GM19372 (cell line): ENCODE data around the gene COX7A2.
A peak's percentile ranks its signal among the peaks of the same experiment; 100 is the strongest.

Experiments used
- ATAC-seq: cut with Tn5 transposase; IDR thresholded peaks from one replicate; pipeline ENCODE4 v1.9.1; 2021; ENCODE audit warnings: mild to moderate bottlenecking, low read depth, moderate library complexity; ENCODE audit not compliant: unreplicated experiment

The COX7A2 gene

DNA sequence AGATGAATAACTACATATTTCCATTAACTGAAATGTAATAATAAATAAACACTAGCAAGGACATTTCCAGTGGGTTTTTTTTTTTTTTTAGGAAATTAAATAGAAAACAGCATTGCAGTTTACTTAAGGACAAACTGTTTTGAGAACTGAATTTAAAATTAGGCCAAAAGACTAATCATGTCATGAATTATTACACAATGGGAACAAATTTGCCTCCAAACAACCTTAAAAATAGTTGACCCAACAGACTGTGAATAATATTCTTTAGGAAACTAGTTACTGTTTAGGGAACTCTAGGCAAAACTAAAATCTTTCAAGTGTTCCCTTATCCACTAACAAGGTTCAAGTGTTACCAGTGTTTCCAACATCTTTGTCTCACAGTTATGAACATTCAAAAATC is 21.3 kb downstream of the COX7A2 start:
- ATAC-seq: no peak

DNA sequence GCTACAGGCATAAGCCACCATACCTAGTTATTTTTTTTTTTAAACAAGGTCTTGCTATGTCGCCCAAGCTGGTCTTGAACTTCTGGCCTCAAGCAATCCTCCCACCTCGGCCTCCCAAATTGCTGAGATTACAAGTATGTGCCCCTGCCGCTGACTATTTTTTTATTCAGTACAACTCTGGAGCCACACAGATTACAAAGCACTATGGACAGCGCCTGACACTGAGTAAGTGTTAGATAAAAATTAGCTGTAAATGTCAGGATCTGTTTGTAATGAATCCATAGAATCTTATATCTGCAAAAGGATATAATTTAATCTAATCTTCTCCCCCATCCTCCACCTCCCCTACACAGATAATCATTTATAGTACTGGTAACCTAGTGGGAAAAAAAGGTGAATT is 22.5 kb downstream of the COX7A2 start:
- no peak for ATAC-seq

DNA sequence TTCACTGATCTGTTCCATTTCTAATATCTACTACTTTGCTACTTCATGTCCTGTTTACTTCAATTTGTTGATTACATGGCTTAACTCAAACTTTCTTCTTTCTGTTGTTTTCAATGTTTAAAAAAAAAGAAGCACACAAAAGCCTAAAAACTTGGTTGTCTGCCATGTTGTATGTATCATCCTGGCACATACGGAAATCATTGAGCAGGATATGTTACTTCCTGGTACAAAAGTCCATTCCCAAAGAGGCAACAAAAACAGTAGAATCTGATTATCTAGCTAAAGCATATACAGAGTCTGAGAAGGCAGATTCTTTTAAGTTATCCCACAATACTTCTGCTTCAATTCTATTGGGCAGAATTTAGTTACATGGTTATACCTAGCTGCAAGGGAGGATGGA is 23.2 kb downstream of the COX7A2 start:
- ATAC-seq: no peak

DNA sequence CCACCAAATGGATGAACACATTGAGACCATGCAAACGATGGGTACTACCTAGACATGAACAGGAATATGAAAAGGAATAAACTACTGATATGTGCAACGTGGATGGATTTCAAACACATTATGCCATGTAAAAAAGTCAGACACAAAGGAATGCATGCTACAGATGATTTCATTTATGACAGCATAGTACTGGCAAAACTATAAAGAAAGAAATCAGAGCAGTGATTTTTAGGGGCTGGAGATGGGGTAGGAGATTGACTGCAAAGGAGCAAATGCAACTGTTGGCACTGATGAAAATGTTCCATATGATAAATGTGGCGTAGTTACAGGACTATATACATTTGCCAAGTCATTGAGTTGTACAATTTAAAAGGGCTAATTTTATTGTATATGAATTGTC is 24.3 kb downstream of the COX7A2 start:
- no peak for ATAC-seq

DNA sequence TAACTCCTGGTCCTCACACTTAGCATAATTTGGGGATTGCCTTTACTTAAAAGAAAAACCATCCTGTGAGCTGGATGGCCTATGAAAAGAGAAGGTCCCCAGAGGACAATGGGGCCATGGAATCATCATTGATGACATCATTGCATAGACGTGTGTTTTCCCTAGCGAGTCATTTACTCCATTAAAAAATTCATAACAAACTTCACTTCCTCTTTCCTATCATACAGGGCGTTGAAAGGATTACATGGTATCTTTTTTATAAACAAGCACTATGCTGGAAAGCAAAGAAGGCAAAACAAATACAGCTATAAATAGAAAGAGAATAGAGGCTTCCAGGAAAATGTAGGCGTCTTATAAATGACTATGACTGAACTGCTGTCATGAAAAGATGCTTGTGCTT is 26.4 kb downstream of the COX7A2 start:
- ATAC-seq: no peak

DNA sequence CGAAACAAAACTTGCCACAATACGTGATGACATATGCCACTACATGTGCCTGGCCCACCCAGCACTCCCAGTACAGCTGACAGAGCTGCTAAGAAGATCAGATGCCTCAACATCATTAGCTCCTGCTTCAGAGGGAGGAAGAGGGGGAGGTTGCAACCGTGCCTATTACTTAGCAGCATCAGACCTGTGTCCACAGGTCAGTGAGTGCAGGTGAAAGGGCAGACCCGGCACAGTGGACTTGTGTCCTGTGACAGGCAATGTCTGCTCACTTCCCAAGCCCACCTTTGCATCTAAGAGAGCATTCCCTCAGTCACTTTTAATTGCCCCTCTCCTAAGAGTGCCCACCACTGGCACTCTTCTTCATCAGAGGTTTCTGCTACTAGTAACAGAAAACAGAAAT is 28.3 kb downstream of the COX7A2 start:
- ATAC-seq: no peak

DNA sequence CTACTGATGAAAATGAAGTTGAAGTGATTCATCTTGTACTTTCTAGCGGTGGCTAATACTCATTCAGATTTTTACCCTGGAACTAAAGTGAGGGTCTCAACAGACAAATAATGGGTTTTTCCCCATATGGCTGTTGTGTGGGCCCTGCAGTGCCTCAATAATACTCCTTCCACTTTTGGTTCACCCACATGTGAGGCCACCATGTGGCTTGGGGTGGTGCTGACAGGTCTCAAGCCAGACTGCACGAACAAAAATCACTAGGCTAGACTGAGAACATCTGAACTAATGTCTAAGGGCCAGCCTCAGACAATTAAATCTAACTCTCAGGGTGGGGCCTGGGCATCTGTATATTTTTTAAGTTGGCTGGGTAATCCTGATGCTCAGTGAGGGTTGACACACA is 29.9 kb downstream of the COX7A2 start:
- ATAC-seq: no peak

DNA sequence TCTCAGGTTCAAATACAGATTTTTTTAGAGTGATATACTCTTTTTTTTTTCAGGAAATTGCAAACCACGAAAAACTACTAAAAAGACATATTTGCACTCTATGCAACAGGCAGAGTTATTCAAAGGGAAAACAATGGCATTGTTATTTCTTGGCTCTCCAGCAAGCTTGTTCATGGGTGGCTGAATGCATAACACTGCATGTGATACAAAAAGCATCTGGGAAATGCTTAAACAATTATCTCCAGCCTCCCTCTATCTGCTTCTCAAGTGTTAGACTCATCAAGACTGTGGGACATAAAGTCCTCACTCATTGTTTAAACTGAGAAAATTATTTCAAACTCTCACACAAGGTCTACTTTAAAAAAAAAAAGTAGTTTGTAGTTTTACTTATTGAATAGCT is 30.5 kb downstream of the COX7A2 start:
- no peak for ATAC-seq

DNA sequence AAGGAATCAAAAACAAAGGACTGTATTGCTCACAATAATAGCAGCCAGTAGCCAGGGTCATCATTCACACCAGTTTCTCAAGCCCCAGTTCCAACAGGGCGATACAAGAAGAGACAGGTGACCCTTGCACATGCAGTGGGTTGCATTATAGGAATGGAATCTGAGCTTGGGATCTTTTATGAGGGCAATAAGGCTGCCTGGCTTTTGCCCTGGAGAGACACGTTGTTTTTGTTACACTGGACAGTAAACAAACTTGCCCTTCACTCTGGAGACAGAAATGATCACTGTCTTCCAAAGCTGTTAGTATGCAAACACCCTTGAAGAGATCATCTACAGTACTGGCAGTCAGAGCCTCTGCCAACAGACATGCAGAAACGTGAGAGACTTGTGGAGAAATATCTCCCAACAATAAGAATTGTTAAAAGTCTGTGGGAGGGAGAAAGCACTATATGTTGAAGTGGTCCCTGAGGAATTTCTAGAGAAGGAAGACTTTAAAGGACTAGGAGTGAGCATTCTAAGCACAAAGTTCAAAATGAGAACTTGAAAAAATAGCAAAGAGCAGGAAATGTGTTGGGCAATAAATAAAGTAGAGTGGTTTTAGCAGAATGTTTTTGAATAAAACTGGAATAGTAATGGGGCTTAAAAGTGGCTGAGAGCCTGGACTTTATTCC is 31.5 kb downstream of the COX7A2 start:
- ATAC-seq: no peak

DNA sequence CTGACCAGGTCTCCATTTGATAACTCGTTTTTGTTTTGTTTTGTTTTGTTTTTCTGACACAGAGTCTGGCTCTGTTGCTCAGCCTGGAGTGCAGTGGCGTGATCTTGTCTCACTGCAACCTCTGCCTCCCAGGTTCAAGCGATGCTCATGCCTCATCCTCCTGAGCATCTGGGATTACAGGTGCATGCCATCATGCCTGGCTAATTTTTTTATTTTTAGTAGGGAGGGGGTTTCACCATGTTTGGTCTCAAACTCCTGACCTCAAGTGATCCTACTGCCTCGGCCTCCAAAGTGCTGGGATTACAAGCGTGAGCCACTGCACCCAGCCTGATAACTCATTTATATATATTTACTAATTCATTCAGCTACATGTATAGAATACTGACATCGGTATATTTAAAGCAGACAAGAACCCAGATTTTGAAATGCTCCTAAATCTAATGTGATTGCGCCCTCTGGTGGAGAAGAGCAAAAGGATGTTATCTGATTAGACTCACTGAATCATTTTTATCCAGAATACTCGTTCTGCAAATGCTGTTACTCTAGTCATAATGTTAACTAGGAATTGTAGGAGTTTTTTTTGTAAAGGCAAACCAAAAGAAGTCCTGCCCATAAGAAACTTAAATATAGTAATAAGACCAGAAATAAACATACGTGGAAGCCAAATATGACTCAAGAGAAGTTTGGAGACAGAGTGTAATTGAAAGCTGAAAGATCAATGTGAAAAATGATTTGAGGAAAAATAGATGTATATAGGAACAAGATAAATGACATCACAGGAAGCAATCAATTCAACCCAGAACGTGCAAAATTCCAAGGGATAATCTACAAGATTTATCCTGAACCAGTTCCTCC is 32.5 kb downstream of the COX7A2 start:
- no peak for ATAC-seq

DNA sequence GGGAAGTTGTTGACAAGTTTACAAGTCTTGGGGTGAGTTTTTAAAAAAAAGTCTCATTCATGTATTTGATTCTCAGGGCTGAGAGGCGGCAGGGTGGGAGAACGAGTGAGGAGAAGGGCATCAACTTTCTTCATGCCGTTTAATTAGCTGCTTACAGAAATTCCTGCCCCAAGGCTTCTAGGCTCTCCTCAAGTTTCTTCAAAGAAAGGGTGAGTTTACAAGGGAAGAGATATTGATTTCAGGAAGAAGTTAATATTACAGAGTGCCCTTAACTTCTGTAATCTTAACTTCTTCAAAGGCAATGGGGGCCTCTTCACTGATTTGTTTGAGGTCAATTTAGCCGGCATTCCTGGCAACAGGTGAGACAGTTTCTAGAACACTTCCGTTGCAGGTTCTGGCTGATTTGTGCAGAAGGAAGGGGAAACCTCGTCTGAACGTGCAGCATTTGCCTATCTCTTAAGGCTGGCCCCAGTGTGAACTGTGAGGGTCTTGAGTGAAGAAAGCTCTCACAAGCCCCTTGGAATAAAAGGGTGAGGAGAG is 34.3 kb downstream of the COX7A2 start:
- ATAC-seq: no peak

DNA sequence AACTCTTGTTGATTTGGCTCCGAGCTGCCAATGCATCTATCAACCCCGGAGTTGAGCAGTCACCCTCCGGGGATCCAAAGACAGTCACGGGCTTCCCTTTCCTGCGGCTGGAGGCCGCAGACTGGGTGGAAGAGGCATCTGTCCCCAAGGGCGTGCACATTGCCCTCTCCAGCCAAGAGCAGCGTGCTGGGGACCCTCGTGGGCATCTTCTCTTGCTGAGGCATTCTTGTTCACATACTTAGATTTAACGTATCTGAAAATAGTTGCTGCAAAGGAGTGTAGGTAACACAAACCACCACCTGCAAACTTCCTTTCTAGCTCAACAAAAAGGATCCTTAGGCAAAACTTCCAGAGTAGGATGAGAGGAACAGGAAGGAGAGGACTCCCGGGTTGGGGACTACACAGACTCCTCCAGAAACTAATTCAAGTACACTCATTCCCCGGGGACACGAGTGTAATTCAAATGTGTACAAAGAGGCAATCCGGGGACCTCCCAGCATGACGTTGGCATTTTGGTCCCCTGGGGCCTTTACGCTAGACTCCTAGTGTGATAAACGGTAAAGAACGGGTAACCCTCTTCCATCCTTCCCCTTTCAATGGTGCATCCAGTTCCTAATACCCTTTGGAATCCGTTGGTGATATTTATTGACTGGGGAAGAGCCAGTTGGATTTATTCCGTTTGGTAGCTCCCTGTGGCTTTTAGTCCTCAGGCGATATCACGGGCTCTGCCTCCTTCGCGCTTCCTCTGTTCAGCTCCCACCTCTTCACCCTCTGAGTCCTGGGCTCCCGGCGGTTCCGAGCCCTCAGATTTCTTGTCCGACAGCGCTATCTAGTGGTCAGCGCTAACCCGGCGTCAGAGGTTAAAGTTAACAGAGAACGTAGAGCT is 35.1 kb downstream of the COX7A2 start:
- peak; percentile 65 for ATAC-seq

DNA sequence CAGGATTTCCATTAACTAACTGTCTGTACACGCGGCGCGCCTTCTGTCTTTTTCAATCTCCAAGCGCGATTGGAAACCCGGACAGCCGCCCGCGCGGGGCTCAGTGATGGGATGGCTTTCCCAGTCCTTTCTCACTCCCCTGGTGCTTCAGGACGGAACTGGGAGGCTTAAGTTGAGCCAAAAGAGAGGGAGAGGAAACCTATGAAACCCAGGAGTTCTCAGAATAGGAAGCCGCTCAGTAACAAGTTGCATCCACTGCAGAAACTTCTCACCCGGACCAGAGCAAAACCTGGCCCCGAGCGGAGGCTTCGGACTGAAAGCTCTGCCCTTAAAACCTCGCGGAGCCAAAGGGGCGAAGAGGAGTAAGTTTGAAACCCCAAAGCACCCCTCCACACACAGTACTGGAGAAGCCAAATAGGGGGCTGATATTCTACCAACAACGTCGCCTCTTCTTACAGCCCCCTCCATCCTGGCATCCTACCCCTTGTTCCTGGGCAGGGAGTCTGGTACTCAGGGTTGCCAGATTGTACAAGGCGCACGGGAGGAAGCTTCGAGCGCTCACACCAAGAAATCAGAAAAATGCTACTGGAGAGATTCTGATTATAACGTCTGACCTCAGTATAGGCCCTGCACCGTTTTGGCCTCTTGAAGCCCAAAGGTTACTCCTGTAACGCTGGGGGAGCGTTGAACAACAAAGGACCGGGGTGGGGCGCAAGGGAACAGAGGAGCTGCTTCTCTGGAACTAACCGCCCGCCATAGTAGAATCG is 36.8 kb downstream of the COX7A2 start:
- no peak for ATAC-seq

DNA sequence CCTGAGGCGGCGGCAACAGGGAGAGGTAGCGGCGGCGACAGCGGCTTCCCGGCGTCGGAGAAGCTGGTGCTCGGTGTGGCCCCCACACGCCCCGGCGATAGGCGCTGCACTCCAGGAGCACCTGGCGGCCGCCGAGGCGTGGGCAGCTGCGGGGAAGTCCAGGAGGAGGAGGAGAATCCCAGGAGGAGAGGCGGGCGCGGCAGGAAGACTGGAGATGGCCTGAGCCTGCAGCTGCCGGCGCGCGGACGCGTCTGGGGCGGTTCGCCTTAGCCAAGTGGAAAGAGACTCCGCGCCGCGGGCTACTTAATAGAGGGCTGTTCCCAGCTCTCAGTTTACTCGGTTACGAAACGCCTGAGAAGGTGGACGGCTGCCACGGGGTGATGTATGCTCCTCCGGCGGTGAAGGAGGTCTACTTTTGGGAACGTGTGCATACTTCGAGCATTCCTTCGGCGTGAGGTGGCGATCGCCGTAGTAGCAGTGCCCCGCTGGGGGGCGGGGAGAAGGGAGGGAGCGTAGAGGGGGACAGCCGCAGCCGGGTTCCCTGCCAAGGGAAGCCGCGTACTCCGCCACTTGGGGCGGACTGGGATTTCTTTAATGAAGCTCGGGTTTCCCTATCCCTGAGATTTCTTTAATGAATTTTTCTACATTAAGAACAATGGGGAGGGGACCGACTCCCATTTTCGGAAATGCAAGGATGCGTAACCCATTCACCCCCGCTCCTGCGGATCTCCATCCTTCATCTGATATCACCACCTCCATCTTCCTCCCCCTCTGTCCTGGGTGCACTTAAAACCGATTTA is 37.6 kb downstream of the COX7A2 start, which contains the start of gene COL12A1:
TSS of gene COL12A1 (minus strand) at position 278 of the 800 bp plus-strand sequence. CDS start 3,261 bp downstream, outside the sequence.
- no peak for ATAC-seq

DNA sequence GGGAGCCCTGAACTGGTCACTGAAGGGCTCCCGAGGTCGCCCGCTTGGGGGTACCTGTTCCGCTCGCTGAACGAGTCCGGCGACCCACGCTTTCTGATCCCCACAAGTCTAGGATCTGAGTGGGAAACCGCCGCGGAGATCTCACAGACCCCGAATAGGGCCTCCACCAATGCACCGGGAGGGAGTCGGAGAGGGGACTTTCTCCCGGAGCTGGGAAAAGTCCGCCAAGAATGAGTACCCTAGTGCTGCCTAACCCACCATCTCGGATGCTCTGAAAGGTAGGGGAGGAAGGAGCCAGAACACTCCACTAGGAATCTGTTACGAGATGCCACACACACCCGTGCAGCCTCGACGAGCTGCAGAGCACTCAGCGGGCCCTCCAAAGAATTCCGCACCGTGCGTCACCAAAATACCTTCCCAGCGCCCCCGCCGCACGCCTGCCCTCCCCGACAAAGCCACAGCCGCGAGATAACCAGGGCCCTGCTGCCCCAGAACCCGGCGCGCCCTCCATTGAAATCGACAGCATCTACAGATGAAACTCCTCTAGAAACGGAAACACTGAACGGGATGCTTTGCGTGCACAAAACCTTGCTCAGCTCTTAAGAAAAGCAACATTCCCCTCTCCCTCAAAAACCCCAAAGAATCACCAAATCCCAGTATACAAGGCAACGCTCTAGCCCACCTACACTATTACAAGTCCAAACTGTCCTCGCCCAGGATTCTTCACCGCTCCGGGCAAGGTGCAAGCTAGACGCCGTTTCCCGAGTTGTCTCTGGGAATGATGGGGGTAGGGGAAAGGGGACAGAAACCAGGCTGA is 38.4 kb downstream of the COX7A2 start:
- ATAC-seq: no peak

DNA sequence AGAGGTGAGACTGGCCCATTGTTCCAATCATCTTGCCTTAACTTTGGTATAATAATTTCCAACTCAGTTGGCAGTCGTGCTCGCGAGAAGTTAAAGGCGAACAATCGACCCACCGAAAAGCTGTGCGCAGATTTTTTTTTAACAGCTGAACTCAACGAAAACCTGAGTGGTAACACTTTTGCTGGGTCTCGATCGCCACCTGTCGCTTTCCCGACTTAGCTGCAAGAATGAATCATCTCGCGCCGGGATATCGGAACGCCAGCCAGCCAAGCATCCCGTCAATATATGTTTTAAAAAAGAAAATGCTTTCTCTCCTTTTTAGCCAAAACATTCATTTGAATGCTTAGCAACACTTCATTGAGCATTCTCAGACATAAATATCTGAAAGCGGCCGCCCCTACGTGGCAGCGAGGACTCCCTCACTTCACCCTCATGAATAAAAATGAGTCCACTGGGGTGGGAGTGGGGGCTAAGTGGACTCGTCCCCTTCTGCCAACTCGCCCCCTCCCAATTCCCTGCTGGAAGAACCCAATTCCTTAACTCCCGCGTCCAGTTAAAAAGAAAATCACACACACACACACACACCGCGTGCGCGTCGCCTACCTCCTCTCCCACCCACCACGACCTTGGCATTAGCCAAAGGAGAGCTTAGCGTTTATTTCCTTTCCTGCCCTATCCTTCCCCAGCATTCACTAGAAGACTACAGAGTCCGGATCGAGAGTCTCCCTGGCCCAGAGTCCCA is 39.2 kb downstream of the COX7A2 start:
- ATAC-seq: no peak

DNA sequence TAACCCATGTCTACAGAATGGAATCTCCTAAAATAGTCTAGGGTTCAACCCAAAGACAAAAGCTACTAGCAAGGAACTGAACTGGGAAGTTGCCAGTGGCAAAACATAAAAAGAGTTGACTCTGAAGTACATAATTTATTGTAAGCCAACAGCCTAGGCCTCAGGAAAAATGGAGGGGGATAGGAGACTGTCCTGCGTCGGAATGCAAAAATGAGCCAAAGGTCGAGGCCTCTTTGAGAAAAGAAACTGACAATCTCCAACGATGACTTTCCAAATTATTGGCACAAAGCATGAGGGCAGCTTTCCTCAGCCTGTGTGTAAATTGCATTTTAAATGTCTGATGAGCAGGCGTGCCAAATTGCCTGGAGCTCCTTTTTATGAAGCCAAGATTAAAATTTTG is 39.9 kb downstream of the COX7A2 start:
- ATAC-seq: no peak

DNA sequence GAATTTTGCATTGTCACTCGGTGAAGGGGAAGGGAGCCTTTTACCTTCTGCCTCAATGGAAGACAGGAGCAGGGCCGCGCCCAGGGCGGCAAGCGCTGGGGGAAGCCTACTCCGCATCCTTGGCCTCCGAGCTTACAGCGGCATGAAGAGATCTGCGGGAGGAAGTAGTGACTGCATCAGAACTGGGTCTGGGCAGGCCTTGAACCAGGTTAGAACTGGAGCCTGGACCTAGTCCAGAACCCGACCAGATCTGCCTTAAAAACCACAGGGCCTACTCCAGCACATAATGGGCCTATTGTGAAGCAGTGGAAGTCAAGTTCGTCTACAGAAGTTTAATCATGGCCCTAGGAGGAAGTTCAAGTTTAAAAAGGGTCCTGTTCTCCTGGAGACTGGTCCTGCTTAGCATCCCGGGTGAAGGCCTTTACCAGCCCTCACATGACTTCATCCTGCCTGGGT is 40.9 kb downstream of the COX7A2 start:
- no peak for ATAC-seq
